HEK293 (cell line): ENCODE data around the gene HRK.

Source experiments
- CTCF ChIP-seq: fragments of 450-650 bp; formaldehyde crosslinking; IDR thresholded peaks from 2 replicates; pipeline ENCODE4 v1.5.1; 2016; ENCODE audit warnings: missing biosample characterization, missing genetic modification characterization
- GLI2 ChIP-seq: fragments of 450-650 bp; formaldehyde crosslinking; IDR thresholded peaks from 2 replicates; pipeline ENCODE4; 2017; ENCODE audit warnings: missing biosample characterization, missing genetic modification characterization, low read depth, borderline replicate concordance
- IKZF3 ChIP-seq: fragments of 450-650 bp; IDR thresholded peaks from 2 replicates; pipeline ENCODE4 v1.5.0; 2018; ENCODE audit warnings: missing biosample characterization, mild to moderate bottlenecking, missing genetic modification characterization, moderate library complexity
- KLF7 ChIP-seq: fragments of 450-650 bp; formaldehyde crosslinking; IDR thresholded peaks from 2 replicates; pipeline ENCODE4 v1.5.1; 2016; ENCODE audit warnings: missing biosample characterization, missing genetic modification characterization, borderline replicate concordance
- KLF9 ChIP-seq: fragments of 450-650 bp; formaldehyde crosslinking; IDR thresholded peaks from 2 replicates; pipeline ENCODE4 v1.5.1; 2016; ENCODE audit warnings: missing biosample characterization, missing genetic modification characterization, low read depth
- MZF1 ChIP-seq: fragments of 450-650 bp; formaldehyde crosslinking; IDR thresholded peaks from 2 replicates; pipeline ENCODE4 v1.5.1; 2017; ENCODE audit warnings: missing biosample characterization, missing genetic modification characterization, borderline replicate concordance
- RBAK ChIP-seq: fragments of 450-650 bp; formaldehyde crosslinking; IDR thresholded peaks from 2 replicates; pipeline ENCODE4 v1.5.1; 2016; ENCODE audit warnings: missing biosample characterization, missing genetic modification characterization
- SALL2 ChIP-seq: fragments of 450-650 bp; formaldehyde crosslinking; IDR thresholded peaks from 2 replicates; pipeline ENCODE4 v1.5.0; 2017; ENCODE audit warnings: missing biosample characterization, mild to moderate bottlenecking, missing genetic modification characterization, borderline replicate concordance
- SCRT1 ChIP-seq: fragments of 450-650 bp; formaldehyde crosslinking; IDR thresholded peaks from 2 replicates; pipeline ENCODE4 v1.5.1; 2016; ENCODE audit warnings: missing biosample characterization, missing genetic modification characterization, borderline replicate concordance
- SP3 ChIP-seq: fragments of 450-650 bp; formaldehyde crosslinking; IDR thresholded peaks from 2 replicates; pipeline ENCODE4 v1.5.1; 2016; ENCODE audit warnings: missing biosample characterization, missing genetic modification characterization
- ZBTB1 ChIP-seq: fragments of 450-650 bp; formaldehyde crosslinking; IDR thresholded peaks from 2 replicates; pipeline ENCODE4 v1.5.1; 2016; ENCODE audit warnings: missing biosample characterization, missing genetic modification characterization
- ZBTB21 ChIP-seq: fragments of 450-650 bp; formaldehyde crosslinking; IDR thresholded peaks from 2 replicates; pipeline ENCODE4 v1.5.1; 2017; ENCODE audit warnings: missing biosample characterization, missing genetic modification characterization
- ZFP41 ChIP-seq: fragments of 450-650 bp; formaldehyde crosslinking; IDR thresholded peaks from 2 replicates; pipeline ENCODE4 v1.5.1; 2016; ENCODE audit warnings: missing biosample characterization, missing genetic modification characterization, borderline replicate concordance
- ZFP69B ChIP-seq: fragments of 450-650 bp; formaldehyde crosslinking; IDR thresholded peaks from 2 replicates; pipeline ENCODE4 v1.5.1; 2016; ENCODE audit warnings: missing biosample characterization, missing genetic modification characterization
- ZNF10 ChIP-seq: fragments of 450-650 bp; formaldehyde crosslinking; IDR thresholded peaks from 2 replicates; pipeline ENCODE4 v1.5.1; 2017; ENCODE audit warnings: missing biosample characterization, missing genetic modification characterization
- ZNF121 ChIP-seq: fragments of 450-650 bp; formaldehyde crosslinking; IDR thresholded peaks from 2 replicates; pipeline ENCODE4 v1.5.1; 2016; ENCODE audit warnings: missing biosample characterization, missing genetic modification characterization
- ZNF138 ChIP-seq: fragments of 450-650 bp; formaldehyde crosslinking; IDR thresholded peaks from 2 replicates; pipeline ENCODE4 v1.5.1; 2016; ENCODE audit warnings: missing biosample characterization, missing genetic modification characterization, borderline replicate concordance
- ZNF157 ChIP-seq: fragments of 450-650 bp; formaldehyde crosslinking; IDR thresholded peaks from 2 replicates; pipeline ENCODE4 v1.5.1; 2016; ENCODE audit warnings: missing biosample characterization, missing genetic modification characterization
- ZNF274 ChIP-seq, 2 experiments: fragments of 200-500 bp in 1 of 2; fragments of 450-650 bp in 1 of 2; sonication (Bioruptor generic) in 1 of 2; formaldehyde crosslinking in 1 of 2; IDR thresholded peaks; 2 replicates each; pipeline versions ENCODE4 v1.5.1 to v1.6.1; 2014 to 2016; ENCODE audit warnings: borderline replicate concordance in 1 of 2, inconsistent platforms in 1 of 2, low read length in 1 of 2, missing biosample characterization in 1 of 2, missing genetic modification characterization in 1 of 2
- ZNF350 ChIP-seq: fragments of 450-650 bp; formaldehyde crosslinking; IDR thresholded peaks from 2 replicates; pipeline ENCODE4 v1.5.0; 2017; ENCODE audit warnings: missing biosample characterization, mild to moderate bottlenecking, missing genetic modification characterization
- ZNF394 ChIP-seq: fragments of 450-650 bp; formaldehyde crosslinking; IDR thresholded peaks from 2 replicates; pipeline ENCODE4 v1.5.1; 2016; ENCODE audit warnings: missing biosample characterization, missing genetic modification characterization, mild to moderate bottlenecking, moderate library complexity, borderline replicate concordance
- ZNF530 ChIP-seq: fragments of 450-650 bp; formaldehyde crosslinking; IDR thresholded peaks from 2 replicates; pipeline ENCODE4 v1.5.1; 2016; ENCODE audit warnings: low read depth, missing biosample characterization, missing genetic modification characterization
- ZNF548 ChIP-seq: fragments of 450-650 bp; formaldehyde crosslinking; IDR thresholded peaks from 2 replicates; pipeline ENCODE4 v1.5.1; 2016; ENCODE audit warnings: missing biosample characterization, missing genetic modification characterization
- ZNF596 ChIP-seq: fragments of 450-650 bp; IDR thresholded peaks from 2 replicates; pipeline ENCODE4 v1.5.0; 2018; ENCODE audit warnings: missing biosample characterization, mild to moderate bottlenecking, missing genetic modification characterization, moderate library complexity
- ZNF610 ChIP-seq: fragments of 450-650 bp; formaldehyde crosslinking; IDR thresholded peaks from 2 replicates; pipeline ENCODE4 v1.5.1; 2016; ENCODE audit warnings: missing biosample characterization, missing genetic modification characterization, borderline replicate concordance
- ZNF629 ChIP-seq: fragments of 450-650 bp; formaldehyde crosslinking; IDR thresholded peaks from 2 replicates; pipeline ENCODE4 v1.5.1; 2017; ENCODE audit warnings: missing biosample characterization, missing genetic modification characterization
- ZNF776 ChIP-seq: fragments of 450-650 bp; formaldehyde crosslinking; IDR thresholded peaks from 2 replicates; pipeline ENCODE4 v1.5.0; 2017; ENCODE audit warnings: missing biosample characterization, missing genetic modification characterization, borderline replicate concordance
- ZNF777 ChIP-seq: fragments of 450-650 bp; formaldehyde crosslinking; IDR thresholded peaks from 2 replicates; pipeline ENCODE4 v1.5.1; 2017; ENCODE audit warnings: missing biosample characterization, missing genetic modification characterization, borderline replicate concordance
- ZNF785 ChIP-seq: fragments of 450-650 bp; formaldehyde crosslinking; IDR thresholded peaks from 2 replicates; pipeline ENCODE4 v1.5.1; 2016; ENCODE audit warnings: missing biosample characterization, missing genetic modification characterization
- ZNF791 ChIP-seq: fragments of 450-650 bp; formaldehyde crosslinking; IDR thresholded peaks from 2 replicates; pipeline ENCODE4 v1.5.1; 2016; ENCODE audit warnings: missing biosample characterization, missing genetic modification characterization
- ZNF830 ChIP-seq: fragments of 450-650 bp; IDR thresholded peaks from 2 replicates; pipeline ENCODE4 v1.5.0; 2018; ENCODE audit warnings: missing biosample characterization, missing genetic modification characterization, low read depth, mild to moderate bottlenecking, moderate library complexity
- ZSCAN16 ChIP-seq: fragments of 450-650 bp; formaldehyde crosslinking; IDR thresholded peaks from 2 replicates; pipeline ENCODE4 v1.5.1; 2016; ENCODE audit warnings: missing biosample characterization, missing genetic modification characterization
- ZSCAN30 ChIP-seq: fragments of 450-650 bp; IDR thresholded peaks from 2 replicates; pipeline ENCODE4 v1.5.1; 2018; ENCODE audit warnings: missing biosample characterization, mild to moderate bottlenecking, missing genetic modification characterization, moderate library complexity
- TF ChIP-seq, protein P1 (sequence below): fragments of 450-650 bp; formaldehyde crosslinking; IDR thresholded peaks from 2 replicates; pipeline ENCODE4 v1.5.1; 2016; ENCODE audit warnings: missing biosample characterization, missing genetic modification characterization
- TF ChIP-seq, protein P2 (sequence below): fragments of 450-650 bp; formaldehyde crosslinking; IDR thresholded peaks from 2 replicates; pipeline ENCODE4 v1.5.1; 2016; ENCODE audit warnings: missing biosample characterization, missing genetic modification characterization

The HRK gene

GRCh38 chr12:116910645-116911451, 29.6 kb upstream of the HRK start, which contains the start of gene FBXW8 (continued):
- TF ChIP-seq RBAK (tag by site-specific recombination) (no peak), ZNF791 (tag by site-specific recombination) (no peak), ZNF548 (no peak), GLI2 (tag by site-specific recombination) (no peak), IKZF3 (tag by site-specific recombination) (peak; percentile 79), ZNF10 (tag by site-specific recombination) (no peak), ZBTB21 (tag by site-specific recombination) (no peak), SALL2 (tag by site-specific recombination) (no peak), ZNF394 (no peak), ZNF629 (tag by site-specific recombination) (peak; percentile 56; the same call in 1 of the 2 replicates), ZFP69B (tag by site-specific recombination) (no peak), ZSCAN30 (tag by site-specific recombination) (peak; percentile 59; the same call in 1 of the 2 replicates), ZNF785 (tag by site-specific recombination) (peak; percentile 53; the same call in 1 of the 2 replicates), ZNF776 (no peak), ZNF777 (tag by site-specific recombination) (no peak), KLF9 (peak; percentile 100), ZNF610 (tag by site-specific recombination) (peak; percentile 88; the same call in 1 of the 2 replicates), KLF7 (tag by site-specific recombination) (peak; percentile 75; the same call in 1 of the 2 replicates), ZNF350 (tag by site-specific recombination) (no peak), ZNF157 (tag by site-specific recombination) (no peak), ZBTB1 (tag by site-specific recombination) (no peak), ZNF530 (tag by site-specific recombination) (no peak), ZSCAN16 (no peak), SCRT1 (tag by site-specific recombination) (no peak), ZFP41 (tag by site-specific recombination) (no peak), ZNF830 (tag by site-specific recombination) (no peak), ZNF274 (IDR thresholded peaks at IDR 0.05; ENCODE audit: low read length) (no peak), ZNF274 (tag by site-specific recombination; IDR thresholded peaks at IDR 0.05; ENCODE audit: borderline replicate concordance) (no peak), ZNF121 (no peak), SP3 (tag by site-specific recombination) (peak; percentile 94), MZF1 (tag by site-specific recombination) (no peak), ZNF596 (tag by site-specific recombination) (no peak), CTCF (tag by site-specific recombination) (no peak), ZNF138 (tag by site-specific recombination) (no peak)
- TF ChIP-seq, protein P1, sequence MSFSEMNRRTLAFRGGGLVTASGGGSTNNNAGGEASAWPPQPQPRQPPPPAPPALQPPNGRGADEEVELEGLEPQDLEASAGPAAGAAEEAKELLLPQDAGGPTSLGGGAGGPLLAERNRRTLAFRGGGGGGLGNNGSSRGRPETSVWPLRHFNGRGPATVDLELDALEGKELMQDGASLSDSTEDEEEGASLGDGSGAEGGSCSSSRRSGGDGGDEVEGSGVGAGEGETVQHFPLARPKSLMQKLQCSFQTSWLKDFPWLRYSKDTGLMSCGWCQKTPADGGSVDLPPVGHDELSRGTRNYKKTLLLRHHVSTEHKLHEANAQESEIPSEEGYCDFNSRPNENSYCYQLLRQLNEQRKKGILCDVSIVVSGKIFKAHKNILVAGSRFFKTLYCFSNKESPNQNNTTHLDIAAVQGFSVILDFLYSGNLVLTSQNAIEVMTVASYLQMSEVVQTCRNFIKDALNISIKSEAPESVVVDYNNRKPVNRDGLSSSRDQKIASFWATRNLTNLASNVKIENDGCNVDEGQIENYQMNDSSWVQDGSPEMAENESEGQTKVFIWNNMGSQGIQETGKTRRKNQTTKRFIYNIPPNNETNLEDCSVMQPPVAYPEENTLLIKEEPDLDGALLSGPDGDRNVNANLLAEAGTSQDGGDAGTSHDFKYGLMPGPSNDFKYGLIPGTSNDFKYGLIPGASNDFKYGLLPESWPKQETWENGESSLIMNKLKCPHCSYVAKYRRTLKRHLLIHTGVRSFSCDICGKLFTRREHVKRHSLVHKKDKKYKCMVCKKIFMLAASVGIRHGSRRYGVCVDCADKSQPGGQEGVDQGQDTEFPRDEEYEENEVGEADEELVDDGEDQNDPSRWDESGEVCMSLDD (tag by site-specific recombination): no peak
- TF ChIP-seq, protein P2, sequence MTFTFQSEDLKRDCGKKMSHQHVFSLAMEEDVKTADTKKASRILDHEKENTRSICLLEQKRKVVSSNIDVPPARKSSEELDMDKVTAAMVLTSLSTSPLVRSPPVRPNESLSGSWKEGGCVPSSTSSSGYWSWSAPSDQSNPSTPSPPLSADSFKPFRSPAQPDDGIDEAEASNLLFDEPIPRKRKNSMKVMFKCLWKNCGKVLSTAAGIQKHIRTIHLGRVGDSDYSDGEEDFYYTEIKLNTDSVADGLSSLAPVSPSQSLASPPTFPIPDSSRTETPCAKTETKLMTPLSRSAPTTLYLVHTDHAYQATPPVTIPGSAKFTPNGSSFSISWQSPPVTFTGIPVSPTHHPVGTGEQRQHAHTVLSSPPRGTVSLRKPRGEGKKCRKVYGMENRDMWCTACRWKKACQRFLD (tag by site-specific recombination): no peak
